Measurements from ENCODE around the gene SWAP70. TPM values are rescaled to one million over a fixed set of nuclear protein-coding genes. Genes with fewer than 3 reads are reported as not detected.

The SWAP70 gene
- total RNA-seq, 1 experiment from 2014 or later: 19.9 TPM

DNA sequence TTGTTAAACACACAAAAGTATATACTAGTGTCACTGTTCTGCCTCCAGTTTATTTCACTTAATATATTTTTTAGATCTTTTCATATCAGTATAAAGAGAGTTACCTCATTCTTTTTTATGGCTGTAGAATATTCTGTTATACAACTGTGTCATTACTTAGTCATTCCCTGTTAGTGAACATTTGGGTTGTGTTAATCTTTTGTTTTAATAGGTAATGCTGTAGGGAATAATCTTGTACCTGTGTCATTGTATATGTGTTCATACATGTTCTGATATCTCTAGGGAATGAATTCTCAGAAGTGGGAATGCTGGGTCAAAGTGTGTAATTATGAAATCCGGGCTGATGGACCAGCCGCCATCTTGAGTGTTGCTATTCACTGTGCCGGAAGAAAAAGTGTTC is 71.4 kb downstream of the SWAP70 start:
- no peaks in the 10 kb centered on the region for H3K27me3 Mint-ChIP-seq (ENCODE audit: unreplicated experiment)
- peaks cover 26% of the 10 kb centered on the region for H3K4me1 Mint-ChIP-seq (ENCODE audit: low read depth, unreplicated experiment)
- BruUV-seq (replicated peaks): no TSS peak
- TF ChIP-seq, protein P1, sequence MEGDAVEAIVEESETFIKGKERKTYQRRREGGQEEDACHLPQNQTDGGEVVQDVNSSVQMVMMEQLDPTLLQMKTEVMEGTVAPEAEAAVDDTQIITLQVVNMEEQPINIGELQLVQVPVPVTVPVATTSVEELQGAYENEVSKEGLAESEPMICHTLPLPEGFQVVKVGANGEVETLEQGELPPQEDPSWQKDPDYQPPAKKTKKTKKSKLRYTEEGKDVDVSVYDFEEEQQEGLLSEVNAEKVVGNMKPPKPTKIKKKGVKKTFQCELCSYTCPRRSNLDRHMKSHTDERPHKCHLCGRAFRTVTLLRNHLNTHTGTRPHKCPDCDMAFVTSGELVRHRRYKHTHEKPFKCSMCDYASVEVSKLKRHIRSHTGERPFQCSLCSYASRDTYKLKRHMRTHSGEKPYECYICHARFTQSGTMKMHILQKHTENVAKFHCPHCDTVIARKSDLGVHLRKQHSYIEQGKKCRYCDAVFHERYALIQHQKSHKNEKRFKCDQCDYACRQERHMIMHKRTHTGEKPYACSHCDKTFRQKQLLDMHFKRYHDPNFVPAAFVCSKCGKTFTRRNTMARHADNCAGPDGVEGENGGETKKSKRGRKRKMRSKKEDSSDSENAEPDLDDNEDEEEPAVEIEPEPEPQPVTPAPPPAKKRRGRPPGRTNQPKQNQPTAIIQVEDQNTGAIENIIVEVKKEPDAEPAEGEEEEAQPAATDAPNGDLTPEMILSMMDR (IDR thresholded peaks at IDR 0.05; ENCODE audit: unreplicated experiment): no peak
- intact Hi-C loops (cut with micrococcal nuclease; ENCODE audit: unreplicated experiment): no loop called here
- no peak overlapping the region for H3K4me3 Mint-ChIP-seq (ENCODE audit: low read depth, unreplicated experiment)
- H3K27ac Mint-ChIP-seq (ENCODE audit: unreplicated experiment): no peak overlapping the region
- DNase-seq: no peak
- peaks cover 4% of the 10 kb centered on the region for H3K36me3 Mint-ChIP-seq (ENCODE audit: insufficient read depth, unreplicated experiment)
- CTCF ChIA-PET: interaction anchor here (2.5 kb wide), 1 partner anchor 9 kb away, joined by 6 read pairs; no protein-coding TSS in a partner anchor
- no peaks in the 10 kb centered on the region for H3K9me3 Mint-ChIP-seq (ENCODE audit: low read depth, unreplicated experiment)

DNA sequence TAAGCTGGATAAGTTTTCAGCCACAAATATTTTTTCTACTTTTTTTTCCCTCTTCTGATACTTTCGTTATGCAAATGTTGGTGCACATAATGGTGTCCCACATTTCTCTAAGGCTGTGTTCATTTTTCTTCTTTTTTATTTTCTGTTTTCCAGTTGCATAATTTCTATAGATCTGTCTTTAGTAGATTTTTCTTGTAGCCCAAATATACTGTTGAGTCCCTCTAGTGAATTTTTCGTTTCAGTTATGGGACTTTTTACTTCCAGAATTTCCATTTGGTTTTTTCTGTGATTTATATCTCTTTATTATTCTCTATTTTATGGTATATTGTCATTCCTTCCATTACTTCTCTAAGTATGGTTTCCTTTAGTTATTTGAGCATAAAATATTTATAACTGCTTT is 72.0 kb downstream of the SWAP70 start:
- Mint-ChIP-seq H3K36me3 (ENCODE audit: insufficient read depth, unreplicated experiment) (peaks cover 4% of the 10 kb centered on the region), H3K4me3 (ENCODE audit: low read depth, unreplicated experiment) (no peak overlapping the region), H3K9me3 (ENCODE audit: low read depth, unreplicated experiment) (no peaks in the 10 kb centered on the region), H3K27me3 (ENCODE audit: unreplicated experiment) (no peaks in the 10 kb centered on the region), H3K27ac (ENCODE audit: unreplicated experiment) (no peak overlapping the region), H3K4me1 (ENCODE audit: low read depth, unreplicated experiment) (peaks cover 29% of the 10 kb centered on the region)
- TF ChIP-seq, protein P1 (IDR thresholded peaks at IDR 0.05; ENCODE audit: unreplicated experiment): no peak
- CTCF ChIA-PET: interaction anchor here (2.5 kb wide), 1 partner anchor 9 kb away, joined by 6 read pairs; no protein-coding TSS in a partner anchor
- BruUV-seq (replicated peaks): no TSS peak
- no peak for DNase-seq
- intact Hi-C loops (cut with micrococcal nuclease; ENCODE audit: unreplicated experiment): no loop called here

DNA sequence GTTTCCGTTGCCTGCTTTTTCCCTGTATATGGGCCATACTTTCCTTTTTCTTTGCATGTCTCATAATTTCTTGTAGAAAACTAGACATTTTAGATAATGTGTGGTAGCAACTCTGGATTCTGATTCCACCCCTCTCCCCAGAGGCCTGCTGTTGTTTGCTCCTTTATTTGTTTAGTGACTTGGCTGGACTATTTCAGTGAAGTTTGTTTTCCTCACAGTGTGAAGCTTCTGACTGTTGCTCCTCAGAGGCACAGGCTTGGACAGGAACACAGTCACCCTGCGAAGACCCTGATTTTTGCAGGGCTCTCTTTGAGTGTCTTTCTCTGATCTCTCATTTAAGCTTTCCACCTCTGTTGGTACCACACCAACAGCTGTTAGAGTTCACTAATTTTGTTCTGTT is 72.5 kb downstream of the SWAP70 start:
- TF ChIP-seq, protein P1 (IDR thresholded peaks at IDR 0.05; ENCODE audit: unreplicated experiment): no peak
- DNase-seq: no peak
- H3K4me1 Mint-ChIP-seq (ENCODE audit: low read depth, unreplicated experiment): peaks cover 29% of the 10 kb centered on the region
- no peaks in the 10 kb centered on the region for H3K9me3 Mint-ChIP-seq (ENCODE audit: low read depth, unreplicated experiment)
- no peak overlapping the region for H3K4me3 Mint-ChIP-seq (ENCODE audit: low read depth, unreplicated experiment)
- BruUV-seq (replicated peaks): no TSS peak
- CTCF ChIA-PET: interaction anchor here (2.5 kb wide), 1 partner anchor 10 kb away, joined by 6 read pairs; no protein-coding TSS in a partner anchor
- H3K27ac Mint-ChIP-seq (ENCODE audit: unreplicated experiment): no peak overlapping the region
- peaks cover 4% of the 10 kb centered on the region for H3K36me3 Mint-ChIP-seq (ENCODE audit: insufficient read depth, unreplicated experiment)
- intact Hi-C loops (cut with micrococcal nuclease; ENCODE audit: unreplicated experiment): no loop called here
- H3K27me3 Mint-ChIP-seq (ENCODE audit: unreplicated experiment): no peaks in the 10 kb centered on the region

DNA sequence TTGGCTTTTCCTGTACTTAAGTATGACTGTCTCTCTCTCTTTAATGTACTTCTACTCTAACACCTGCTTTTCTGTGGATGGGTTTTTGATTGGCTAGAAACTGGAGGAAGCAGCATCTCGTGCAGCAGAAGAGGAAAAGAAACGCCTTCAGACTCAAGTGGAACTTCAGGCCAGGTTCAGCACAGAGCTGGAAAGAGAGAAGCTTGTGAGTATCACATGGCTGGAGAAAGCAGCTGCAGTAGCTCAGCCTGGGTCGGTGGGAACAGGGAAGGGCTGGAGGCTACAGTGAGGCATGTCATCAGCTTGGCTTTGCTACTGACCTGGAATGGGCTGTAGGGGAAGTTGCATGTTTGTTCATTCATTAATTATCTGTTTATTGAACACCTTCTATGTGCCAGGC is 74.2 kb downstream of the SWAP70 start:
- DNase-seq: no peak
- no peaks in the 10 kb centered on the region for H3K9me3 Mint-ChIP-seq (ENCODE audit: low read depth, unreplicated experiment)
- no peaks in the 10 kb centered on the region for H3K27me3 Mint-ChIP-seq (ENCODE audit: unreplicated experiment)
- peaks cover 29% of the 10 kb centered on the region for H3K4me1 Mint-ChIP-seq (ENCODE audit: low read depth, unreplicated experiment)
- H3K27ac Mint-ChIP-seq (ENCODE audit: unreplicated experiment): no peak overlapping the region
- CTCF ChIA-PET: no interaction called here
- TF ChIP-seq, protein P1 (IDR thresholded peaks at IDR 0.05; ENCODE audit: unreplicated experiment): no peak
- BruUV-seq (replicated peaks): no TSS peak
- H3K4me3 Mint-ChIP-seq (ENCODE audit: low read depth, unreplicated experiment): no peak overlapping the region
- H3K36me3 Mint-ChIP-seq (ENCODE audit: insufficient read depth, unreplicated experiment): peaks cover 4% of the 10 kb centered on the region
- intact Hi-C loops (cut with micrococcal nuclease; ENCODE audit: unreplicated experiment): no loop called here
